H1 (cell line): ENCODE data around the gene ARID3B. TPM values are rescaled to one million over a fixed set of nuclear protein-coding genes. Genes with fewer than 3 reads are reported as not detected.

ENCODE experiments used
- CTCF ChIA-PET: fragments of 300-600 bp; sonication (Branson Sonifier 250); formaldehyde crosslinking; loops from one replicate; lab custom pipeline; 2021; ENCODE audit not compliant: partially characterized antibody; lab: Charles Lee
- POLR2A ChIA-PET: fragments of 300-600 bp; sonication (Branson Sonifier 250); formaldehyde crosslinking; loops from one replicate; lab custom pipeline; 2021; ENCODE audit warnings: inconsistent platforms; ENCODE audit not compliant: partially characterized antibody; lab: Charles Lee
- DNase-seq, 2 experiments: peaks; one replicate each; pipeline versions ENCODE4 v3.0.0 to v3.0.0-alpha.2; 2010 to 2022; ENCODE audit warnings: low spot score in 2 of 2, low read depth in 1 of 2, mixed read lengths in 1 of 2
- FAIRE-seq: peaks from 2 replicates; lab custom pipeline; 2011; peaks lifted over from hg19 to GRCh38; lab: Jason Lieb, UNC
- H2AFZ ChIP-seq: 2 replicates; pipeline ENCODE4 v1.8.1; 2012; ENCODE audit warnings: low read length, inconsistent platforms
- H2AK5ac ChIP-seq: 2 replicates; pipeline ENCODE4 v1.6.1; 2013; ENCODE audit warnings: low read depth, low read length
- H2BK120ac ChIP-seq: replicated peaks from 2 replicates; pipeline ENCODE3; 2013; ENCODE audit warnings: low read depth, low read length, inconsistent platforms
- H2BK12ac ChIP-seq: 2 replicates; pipeline ENCODE4 v1.6.1; 2013; ENCODE audit warnings: low read depth, low read length
- H2BK15ac ChIP-seq: 2 replicates; pipeline ENCODE4 v1.6.1; 2013; ENCODE audit warnings: low read length
- H2BK20ac ChIP-seq: 2 replicates; pipeline ENCODE4 v1.6.1; 2013; ENCODE audit warnings: low read length
- H2BK5ac ChIP-seq: 2 replicates; pipeline ENCODE4 v1.6.1; 2013; ENCODE audit warnings: low read depth, low read length
- H3K14ac ChIP-seq: 2 replicates; pipeline ENCODE4 v1.6.1; 2013; ENCODE audit warnings: inconsistent platforms; ENCODE audit not compliant: insufficient read length
- H3K18ac ChIP-seq: 2 replicates; pipeline ENCODE4 v1.6.1; 2013; ENCODE audit warnings: low read length; ENCODE audit errors: extremely low read depth
- H3K23ac ChIP-seq: 2 replicates; pipeline ENCODE4 v1.6.1; 2013; ENCODE audit warnings: inconsistent platforms; ENCODE audit not compliant: insufficient read length
- H3K23me2 ChIP-seq: 2 replicates; pipeline ENCODE4 v1.6.1; 2013; ENCODE audit warnings: low read depth, low read length
- H3K27ac ChIP-seq: 2 replicates; pipeline ENCODE4 v1.6.1; 2011; ENCODE audit warnings: low read depth, low read length, inconsistent platforms
- H3K27me3 ChIP-seq, 4 experiments: replicated peaks in 1 of 4; 1 replicate in 1 of 4; 2 replicates in 3 of 4; pipeline versions ENCODE4 v1.6.1 to v1.8.1; 2011 to 2013; ENCODE audit warnings: low read length in 3 of 4, mild to moderate bottlenecking in 3 of 4, inconsistent platforms in 2 of 4, mixed read lengths in 2 of 4, moderate library complexity in 1 of 4; ENCODE audit not compliant: control insufficient read depth in 3 of 4, insufficient read depth in 3 of 4; ENCODE audit errors: extremely low read depth in 1 of 4
- H3K36me3 ChIP-seq, 4 experiments: 2 replicates each; pipeline versions ENCODE4 v1.6.1 to v1.8.1; 2011 to 2013; ENCODE audit warnings: mild to moderate bottlenecking in 4 of 4, low read length in 3 of 4, moderate library complexity in 2 of 4, control low read depth in 1 of 4, inconsistent platforms in 1 of 4; ENCODE audit not compliant: insufficient read depth in 4 of 4, control insufficient read depth in 2 of 4
- H3K4ac ChIP-seq: replicated peaks from 2 replicates; pipeline ENCODE3; 2013; ENCODE audit warnings: low read length, low read depth, mixed read lengths, inconsistent platforms; ENCODE audit not compliant: insufficient read length
- H3K4me1 ChIP-seq, 4 experiments: replicated peaks in 1 of 4; 1 replicate in 1 of 4; 2 replicates in 3 of 4; pipeline versions ENCODE4 v1.6.1 to v1.8.1; 2011 to 2013; ENCODE audit warnings: low read length in 3 of 4, inconsistent platforms in 2 of 4, mixed read lengths in 1 of 4; ENCODE audit not compliant: insufficient read depth in 4 of 4, control insufficient read depth in 3 of 4
- H3K4me2 ChIP-seq, 2 experiments: 2 replicates each; pipeline versions ENCODE4 v1.6.1 to v1.8.1; 2011 to 2013; ENCODE audit warnings: low read depth in 2 of 2, low read length in 2 of 2, control low read depth in 1 of 2, inconsistent platforms in 1 of 2, mild to moderate bottlenecking in 1 of 2; ENCODE audit not compliant: insufficient read depth in 1 of 2
- H3K4me3 ChIP-seq, 4 experiments: fragments of 200-600, 300-600 bp in 1 of 4; sonication (generic), shearing (Covaris generic), sonication (Bioruptor Twin) in 1 of 4; 2 replicates each; pipeline versions ENCODE4 v1.5.1 to v1.8.1; 2011 to 2016; ENCODE audit warnings: low read length in 4 of 4, low read depth in 3 of 4, control low read depth in 2 of 4, inconsistent platforms in 2 of 4, mild to moderate bottlenecking in 2 of 4, mixed read lengths in 1 of 4, moderate library complexity in 1 of 4; ENCODE audit not compliant: insufficient read depth in 2 of 4; ENCODE audit errors: extremely low read depth in 1 of 4
- H3K56ac ChIP-seq: replicated peaks from 2 replicates; pipeline ENCODE3; 2013; ENCODE audit warnings: low read depth, mild to moderate bottlenecking, mixed read lengths, low read length, inconsistent platforms; ENCODE audit not compliant: insufficient read length
- H3K79me1 ChIP-seq: 2 replicates; pipeline ENCODE4 v1.6.1; 2013; ENCODE audit warnings: low read depth, low read length, control low read depth
- H3K79me2 ChIP-seq, 2 experiments: 2 replicates each; pipeline versions ENCODE4 v1.6.1 to v1.8.1; 2012 to 2013; ENCODE audit warnings: low read length in 2 of 2, mild to moderate bottlenecking in 2 of 2, inconsistent platforms in 1 of 2; ENCODE audit not compliant: insufficient read depth in 2 of 2, control insufficient read depth in 1 of 2
- H3K9ac ChIP-seq, 4 experiments: replicated peaks in 1 of 4; 1 replicate in 1 of 4; 2 replicates in 3 of 4; pipeline versions ENCODE4 v1.6.1 to v1.8.1; 2011 to 2013; ENCODE audit warnings: low read depth in 3 of 4, low read length in 3 of 4, control low read depth in 2 of 4, mild to moderate bottlenecking in 2 of 4, moderate library complexity in 2 of 4, inconsistent platforms in 1 of 4; ENCODE audit errors: extremely low read depth in 1 of 4
- H3K9me3 ChIP-seq, 2 experiments: 2 replicates each; pipeline versions ENCODE4 v1.6.1 to v1.8.1; 2012 to 2013; ENCODE audit warnings: mild to moderate bottlenecking in 2 of 2, moderate library complexity in 2 of 2, control low read depth in 1 of 2, inconsistent platforms in 1 of 2, low read depth in 1 of 2, low read length in 1 of 2, mixed read lengths in 1 of 2; ENCODE audit not compliant: insufficient read depth in 2 of 2
- H4K20me1 ChIP-seq, 2 experiments: replicated peaks in 1 of 2; 2 replicates each; pipeline versions ENCODE3 to v1.8.1; 2011 to 2013; ENCODE audit warnings: inconsistent platforms in 2 of 2, low read length in 2 of 2, mild to moderate bottlenecking in 1 of 2; ENCODE audit not compliant: insufficient read depth in 2 of 2, control insufficient read depth in 1 of 2
- H4K5ac ChIP-seq: 2 replicates; pipeline ENCODE4 v1.6.1; 2013; ENCODE audit warnings: low read length, low read depth, mixed read lengths, inconsistent platforms; ENCODE audit not compliant: insufficient read length
- H4K8ac ChIP-seq: 2 replicates; pipeline ENCODE4 v1.8.0; 2013; ENCODE audit warnings: mild to moderate bottlenecking, moderate library complexity, low read length, inconsistent platforms; ENCODE audit not compliant: insufficient read depth; ENCODE audit errors: extremely low read depth
- H4K91ac ChIP-seq: replicated peaks from 2 replicates; pipeline ENCODE3; 2013; ENCODE audit warnings: low read length, mixed read lengths, inconsistent platforms; ENCODE audit not compliant: insufficient read length
- CHD2 ChIP-seq: IDR thresholded peaks from 2 replicates; pipeline ENCODE4 v1.6.1; 2012; ENCODE audit warnings: low read length, improper control_type of control experiment
- JUN ChIP-seq: IDR thresholded peaks from 2 replicates; pipeline ENCODE4 v1.6.1; 2011; ENCODE audit warnings: low read depth, mild to moderate bottlenecking, improper control_type of control experiment, low read length
- RBBP5 ChIP-seq: IDR thresholded peaks from 2 replicates; pipeline ENCODE4 v1.7.1; 2012; ENCODE audit warnings: low read depth, mild to moderate bottlenecking, inconsistent platforms, low read length, moderate library complexity, borderline replicate concordance
- SRF ChIP-seq: IDR thresholded peaks from 2 replicates; pipeline ENCODE4 v1.6.1; 2011; ENCODE audit warnings: mild to moderate bottlenecking, low read depth, low read length, moderate library complexity
- TAF7 ChIP-seq: optimal IDR thresholded peaks from 2 replicates; pipeline ENCODE3; 2011; ENCODE audit warnings: low read depth, mild to moderate bottlenecking, inconsistent platforms, low read length, moderate library complexity, borderline replicate concordance
- WGBS, 2 experiments: shearing (Covaris generic) in 1 of 2; methylation state at CpG; one replicate each; pipeline versions ENCODE4 v1.1.6 to v1.1.7; 2013 to 2015; ENCODE audit warnings: low lambda C conversion rate in 2 of 2, mixed read lengths in 2 of 2, inconsistent platforms in 1 of 2, low coverage in 1 of 2, missing lambda C conversion rate in 1 of 2; ENCODE audit not compliant: insufficient replicate concordance in 2 of 2, insufficient coverage in 1 of 2, insufficient read length in 1 of 2; ENCODE audit errors: extremely low coverage in 1 of 2, missing lambda C conversion rate in 1 of 2; 5-methylcytosine and 5-hydroxymethylcytosine counted together
- polyA plus RNA-seq, 7 experiments: library from polyadenylated mRNA; depleted of rRNA in 3 of 7; stranded (reverse) in 5 of 7; unstranded in 2 of 7; fragments of >200 nt in 5 of 7; fragments of 200-250 nt in 2 of 7; gene quantifications; 1 replicate in 5 of 7; 2 replicates in 1 of 7; 4 replicates in 1 of 7; pipeline versions ENCODE4 v1.2.1 to v1.2.3, GENCODE V29; 2011 to 2013; ENCODE audit warnings: missing spikeins in 2 of 7, mixed read lengths in 2 of 7
- total RNA-seq: library from RNA; stranded (reverse); fragmentation: NEBNext Ultra II Directional; extraction: Animal tissue kit (Norgen Biotek cat#: 25700); gene quantifications from 2 replicates; pipeline ENCODE4 v1.2.1, GENCODE V29; 2021

Gene ARID3B
- total and polyA plus RNA-seq, 2 of the 8 experiments (the other 6 are each of a cell fraction or from before 2014, with no cell fraction given), result 81.0 to 115 TPM

DNA sequence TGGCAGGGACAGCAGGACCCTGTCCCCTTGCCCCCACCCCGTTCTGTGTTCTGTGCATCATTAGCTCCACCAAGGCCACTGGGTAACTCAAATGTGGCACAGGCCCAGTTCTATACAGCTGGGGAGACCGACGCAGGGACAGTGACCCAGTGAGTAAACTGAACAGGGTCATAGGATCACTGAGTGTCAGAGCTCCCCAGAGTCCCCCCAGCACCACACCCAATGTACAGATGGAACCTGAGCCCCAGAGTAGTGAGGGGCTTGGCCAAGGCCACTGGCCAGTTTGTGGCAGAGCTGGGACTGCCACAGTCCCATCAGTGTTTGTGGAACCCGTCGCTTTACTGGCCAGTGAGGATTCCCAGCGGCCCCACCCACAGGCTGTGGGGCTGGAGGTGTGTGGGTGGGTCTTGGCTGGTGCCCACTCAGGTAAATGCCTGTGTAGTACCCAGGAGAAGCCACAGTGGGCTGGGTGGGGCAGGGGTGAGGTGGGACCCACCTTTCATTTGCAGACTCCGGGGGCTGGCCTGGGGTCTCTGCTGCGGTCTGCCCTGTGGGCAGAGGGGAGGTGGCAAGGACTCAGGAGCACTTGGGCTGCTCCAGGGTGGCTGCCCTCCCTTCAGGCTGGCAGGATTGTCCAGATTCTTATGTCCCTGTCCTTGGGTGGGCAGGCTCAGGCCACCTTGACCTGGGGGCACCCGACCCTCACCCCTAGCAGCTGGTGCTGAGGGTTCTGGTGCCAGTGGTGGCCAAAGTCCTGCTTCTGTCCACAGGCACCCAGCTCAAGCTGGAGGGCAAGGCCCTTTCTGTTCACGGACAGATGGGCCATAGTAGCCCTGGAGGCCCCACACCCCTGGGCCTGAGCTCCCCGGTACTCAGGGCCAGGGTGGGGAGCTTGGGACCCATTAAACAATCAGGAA lies 63.0 kb downstream of the ARID3B start:
- H3K18ac ChIP-seq, result no peak overlapping the region
- ChIA-PET CTCF (interaction anchor here (0.7 to 1.9 kb wide), 5 partner anchors 9 to 27 kb away, joined by 3 to 8 read pairs (median 3); no protein-coding TSS in a partner anchor), POLR2A (interaction anchor here (0.5 to 9.3 kb wide), 5 partner anchors 7 to 434 kb away, joined by 3 to 122 read pairs (median 3); partner anchors contain the start of gene CLK3)
- no peak overlapping the region for H2AK5ac ChIP-seq
- H3K9me3 ChIP-seq, result no peaks in the 10 kb centered on the region
- no peaks in the 10 kb centered on the region for H3K36me3 ChIP-seq
- no peaks in the 10 kb centered on the region for H3K23me2 ChIP-seq
- H4K8ac ChIP-seq, result no peak overlapping the region
- H3K4me3 ChIP-seq, result no peak overlapping the region
- H3K9ac ChIP-seq, result no peak overlapping the region
- H3K4me2 ChIP-seq, result no peak overlapping the region
- H2BK5ac ChIP-seq, result no peak overlapping the region
- H3K4ac ChIP-seq, result no peak overlapping the region
- DNase-seq, result no peak
- WGBS, 2 experiments, result 93% methylated on average over 10 of the region's 11 CpGs; no CpG with 5 or more reads in 1 of the 2 experiments
- H3K79me1 ChIP-seq, result no peaks in the 10 kb centered on the region
- H2BK20ac ChIP-seq, result no peak overlapping the region
- no peak overlapping the region for H3K27ac ChIP-seq
- no peak overlapping the region for H4K91ac ChIP-seq
- H3K4me1 ChIP-seq, result no peaks in the 10 kb centered on the region; a peak in 2 of 7 replicates
- no peak overlapping the region for H3K56ac ChIP-seq
- no peak overlapping the region for H2BK12ac ChIP-seq
- peaks cover 0 to 3% (median 0%) of the 10 kb centered on the region in 4 experiments; a peak in 2 of 7 replicates for H3K27me3 ChIP-seq
- peaks cover 0 to 7% of the 10 kb centered on the region in 2 experiments for H4K20me1 ChIP-seq
- no peak overlapping the region for H2BK15ac ChIP-seq
- no peak overlapping the region for H2AFZ ChIP-seq
- H3K23ac ChIP-seq, result no peak overlapping the region
- H3K79me2 ChIP-seq, result no peaks in the 10 kb centered on the region
- no peak overlapping the region for H4K5ac ChIP-seq
- H3K14ac ChIP-seq, result no peak overlapping the region
- no peak overlapping the region for H2BK120ac ChIP-seq
- FAIRE-seq, result no peak
- TF ChIP-seq JUN (no peak), SRF (no peak), CHD2 (no peak), RBBP5 (no peak), TAF7 (no peak)
